Mammary epithelial cell (primary cell): Measurements from ENCODE around the gene TNFRSF18.

ENCODE experiments used
- CTCF ChIP-seq, 2 donors: IDR thresholded peaks in 1 of 2; conservative IDR thresholded peaks in 1 of 2; 2 replicates each; pipeline ENCODE4 v1.5.1; 2011 to 2012; ENCODE audit warnings: inconsistent platforms in 2 of 2, low read length in 2 of 2, mild to moderate bottlenecking in 2 of 2, control low read depth in 1 of 2, low read depth in 1 of 2; ENCODE audit not compliant: insufficient read depth in 1 of 2; ENCODE audit errors: extremely low read depth in 1 of 2
- EZH2 ChIP-seq: IDR thresholded peaks from 2 replicates; pipeline ENCODE4 v1.6.1; 2012; ENCODE audit warnings: low read length, inconsistent platforms, borderline replicate concordance

- no peak for TF ChIP-seq CTCF (conservative IDR thresholded peaks at IDR 0.05 in 1 of 2, IDR thresholded peaks at IDR 0.05 in 1 of 2; ENCODE audit: extremely low read depth in 1 of 2, insufficient read depth in 1 of 2, low read depth in 1 of 2, low read length in 2 of 2)
- no peak for TF ChIP-seq EZH2
These were observed 33.2 kb downstream of the TNFRSF18 start for GRCh38 chr1:1173061-1173792.
